ENCODE data around the gene CCDC34. TPM values are rescaled to one million over a fixed set of nuclear protein-coding genes. Genes with fewer than 3 reads are reported as not detected.

The CCDC34 gene
- total and polyA plus RNA-seq, 4 donors: 1.1 to 10.5 (median 1.5) TPM

DNA sequence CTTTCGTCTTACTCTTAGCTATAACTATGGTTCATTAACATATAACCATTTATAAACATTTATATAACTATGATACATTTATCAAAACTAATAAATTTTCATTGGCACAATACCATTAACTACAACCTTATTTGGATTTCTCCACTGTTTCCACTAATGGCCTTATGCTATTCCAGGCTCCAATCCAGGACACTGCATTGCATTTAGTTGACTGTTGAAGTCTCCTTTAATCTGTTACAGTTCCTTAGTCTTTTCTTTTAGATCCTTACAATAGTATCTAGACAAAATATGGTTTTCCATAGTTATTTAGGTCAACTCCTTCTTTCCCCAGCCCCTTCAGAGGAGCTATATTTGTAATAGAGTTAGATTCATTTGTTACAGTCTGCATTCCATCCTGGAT is 47.2 kb downstream of the CCDC34 start:
- no peak overlapping the region for H3K27ac ChIP-seq (ENCODE audit: low read depth in 1 of 2, low read length in 2 of 2)
- no peak for DNase-seq (ENCODE audit: low spot score)
- no peaks in the 10 kb centered on the region for H3K36me3 ChIP-seq (ENCODE audit: control insufficient read depth in 4 of 4, insufficient read depth in 3 of 4, low read depth in 1 of 4, low read length in 3 of 4)
- no peak overlapping the region for H3K4me3 ChIP-seq (ENCODE audit: low read depth in 1 of 3, low read length in 3 of 3)
- no peaks in the 10 kb centered on the region for H3K27me3 ChIP-seq (ENCODE audit: control insufficient read depth in 4 of 4, insufficient read depth in 4 of 4, low read length in 3 of 4)
- TF ChIP-seq NR2F2 (IDR thresholded peaks at IDR 0.05) (no peak), RXRA (IDR thresholded peaks at IDR 0.05) (no peak)
- TF ChIP-seq, protein P1, sequence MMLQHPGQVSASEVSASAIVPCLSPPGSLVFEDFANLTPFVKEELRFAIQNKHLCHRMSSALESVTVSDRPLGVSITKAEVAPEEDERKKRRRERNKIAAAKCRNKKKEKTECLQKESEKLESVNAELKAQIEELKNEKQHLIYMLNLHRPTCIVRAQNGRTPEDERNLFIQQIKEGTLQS (IDR thresholded peaks at IDR 0.05): no peak
- no peak overlapping the region for H3K9ac ChIP-seq (ENCODE audit: low read depth in 1 of 2, low read length in 2 of 2)
- WGBS: 94% methylated on average over 1 of the region's 1 CpG
- peaks cover 2 to 19% (median 13%) of the 10 kb centered on the region in 4 donors for H3K4me1 ChIP-seq (ENCODE audit: control insufficient read depth in 4 of 4, insufficient read depth in 4 of 4, low read length in 3 of 4)
- no peaks in the 10 kb centered on the region for H3K9me3 ChIP-seq (ENCODE audit: control insufficient read depth in 4 of 4, low read length in 3 of 4)

DNA sequence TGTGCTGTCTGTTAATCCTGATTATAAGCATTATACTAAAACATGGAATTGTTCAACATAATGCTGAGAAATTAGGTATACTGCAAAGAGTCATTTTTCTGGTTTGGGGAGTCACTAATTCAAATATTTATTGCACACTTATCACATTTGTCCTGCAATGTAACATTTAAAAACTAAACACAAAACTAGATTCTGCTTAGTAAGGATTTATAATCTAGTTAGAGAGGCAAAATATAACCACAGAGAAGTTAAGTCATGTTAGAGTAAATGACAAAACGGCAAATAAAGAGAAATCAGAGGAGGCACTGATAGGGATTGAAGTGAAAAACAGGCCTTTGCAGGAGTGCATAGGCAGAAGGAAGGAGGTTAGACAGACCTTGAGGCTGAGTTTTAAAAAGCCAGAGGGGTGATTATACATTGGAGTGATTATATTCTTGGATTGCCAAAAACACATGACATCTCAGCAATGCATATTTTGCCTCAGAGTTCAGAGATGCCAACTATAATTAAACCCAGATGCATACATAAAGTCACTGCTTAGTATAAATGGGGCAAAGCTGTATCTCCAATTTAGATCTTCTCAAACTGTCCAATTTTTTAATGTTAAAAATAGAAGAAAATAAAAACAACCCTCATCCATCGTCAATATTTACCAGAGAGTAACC is 49.7 kb downstream of the CCDC34 start:
- Histone ChIP-seq H3K27ac (ENCODE audit: low read depth in 1 of 2, low read length in 2 of 2) (no peak overlapping the region), H3K36me3 (ENCODE audit: control insufficient read depth in 4 of 4, insufficient read depth in 3 of 4, low read depth in 1 of 4, low read length in 3 of 4) (no peaks in the 10 kb centered on the region), H3K4me1 (ENCODE audit: control insufficient read depth in 4 of 4, insufficient read depth in 4 of 4, low read length in 3 of 4) (peaks cover 2 to 19% (median 13%) of the 10 kb centered on the region in 4 donors), H3K4me3 (ENCODE audit: low read depth in 1 of 3, low read length in 3 of 3) (no peak overlapping the region), H3K9ac (ENCODE audit: low read depth in 1 of 2, low read length in 2 of 2) (no peak overlapping the region), H3K27me3 (ENCODE audit: control insufficient read depth in 4 of 4, insufficient read depth in 4 of 4, low read length in 3 of 4) (no peaks in the 10 kb centered on the region), H3K9me3 (ENCODE audit: control insufficient read depth in 4 of 4, low read length in 3 of 4) (no peaks in the 10 kb centered on the region)
- 92% methylated on average over 2 of the region's 2 CpGs for WGBS
- DNase-seq (ENCODE audit: low spot score): no peak
- TF ChIP-seq SP1 (IDR thresholded peaks at IDR 0.05): no peak
- no peak for TF ChIP-seq NR2F2 (IDR thresholded peaks at IDR 0.05)
- TF ChIP-seq FOXA1 (IDR thresholded peaks at IDR 0.05): no peak
- TF ChIP-seq, protein P1 (IDR thresholded peaks at IDR 0.05): no peak
- TF ChIP-seq, protein P2, sequence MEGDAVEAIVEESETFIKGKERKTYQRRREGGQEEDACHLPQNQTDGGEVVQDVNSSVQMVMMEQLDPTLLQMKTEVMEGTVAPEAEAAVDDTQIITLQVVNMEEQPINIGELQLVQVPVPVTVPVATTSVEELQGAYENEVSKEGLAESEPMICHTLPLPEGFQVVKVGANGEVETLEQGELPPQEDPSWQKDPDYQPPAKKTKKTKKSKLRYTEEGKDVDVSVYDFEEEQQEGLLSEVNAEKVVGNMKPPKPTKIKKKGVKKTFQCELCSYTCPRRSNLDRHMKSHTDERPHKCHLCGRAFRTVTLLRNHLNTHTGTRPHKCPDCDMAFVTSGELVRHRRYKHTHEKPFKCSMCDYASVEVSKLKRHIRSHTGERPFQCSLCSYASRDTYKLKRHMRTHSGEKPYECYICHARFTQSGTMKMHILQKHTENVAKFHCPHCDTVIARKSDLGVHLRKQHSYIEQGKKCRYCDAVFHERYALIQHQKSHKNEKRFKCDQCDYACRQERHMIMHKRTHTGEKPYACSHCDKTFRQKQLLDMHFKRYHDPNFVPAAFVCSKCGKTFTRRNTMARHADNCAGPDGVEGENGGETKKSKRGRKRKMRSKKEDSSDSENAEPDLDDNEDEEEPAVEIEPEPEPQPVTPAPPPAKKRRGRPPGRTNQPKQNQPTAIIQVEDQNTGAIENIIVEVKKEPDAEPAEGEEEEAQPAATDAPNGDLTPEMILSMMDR (IDR thresholded peaks at IDR 0.05; ENCODE audit: low read depth, low read length, missing input control): no peak

- H3K9me3 ChIP-seq (ENCODE audit: control insufficient read depth in 4 of 4, low read length in 3 of 4): no peaks in the 10 kb centered on the region
- WGBS: 38% methylated on average over 2 of the region's 2 CpGs
- H3K36me3 ChIP-seq (ENCODE audit: control insufficient read depth in 4 of 4, insufficient read depth in 3 of 4, low read depth in 1 of 4, low read length in 3 of 4): no peaks in the 10 kb centered on the region
- peak overlapping the region in 1 of 2 donors; percentile 17 for H3K9ac ChIP-seq (ENCODE audit: low read depth in 1 of 2, low read length in 2 of 2)
- DNase-seq (ENCODE audit: low spot score): no peak
- H3K27me3 ChIP-seq (ENCODE audit: control insufficient read depth in 4 of 4, insufficient read depth in 4 of 4, low read length in 3 of 4): no peaks in the 10 kb centered on the region
- peak overlapping the region in 1 of 2 donors; percentile 47 for H3K27ac ChIP-seq (ENCODE audit: low read depth in 1 of 2, low read length in 2 of 2)
- H3K4me3 ChIP-seq (ENCODE audit: low read depth in 1 of 3, low read length in 3 of 3): no peak overlapping the region
- H3K4me1 ChIP-seq (ENCODE audit: control insufficient read depth in 4 of 4, insufficient read depth in 4 of 4, low read length in 3 of 4): peaks cover 2 to 19% (median 13%) of the 10 kb centered on the region in 4 donors
- TF ChIP-seq FOXA2 (IDR thresholded peaks at IDR 0.05) (peak; percentile 85), HNF4G (IDR thresholded peaks at IDR 0.05) (no peak), HNF4A (conservative IDR thresholded peaks at IDR 0.05) (peak; percentile 31 to 52), RXRA (IDR thresholded peaks at IDR 0.05) (peak in 1 of 2 donors; percentile 63), SP1 (IDR thresholded peaks at IDR 0.05) (peak; percentile 39), JUND (IDR thresholded peaks at IDR 0.05) (peak in 1 of 2 donors; percentile 30), NR2F2 (IDR thresholded peaks at IDR 0.05) (no peak), FOXA1 (IDR thresholded peaks at IDR 0.05) (peak; percentile 77), RAD21 (IDR thresholded peaks at IDR 0.05) (peak; percentile 37 to 53), TAF1 (conservative IDR thresholded peaks at IDR 0.05) (no peak)
- TF ChIP-seq, protein P3, sequence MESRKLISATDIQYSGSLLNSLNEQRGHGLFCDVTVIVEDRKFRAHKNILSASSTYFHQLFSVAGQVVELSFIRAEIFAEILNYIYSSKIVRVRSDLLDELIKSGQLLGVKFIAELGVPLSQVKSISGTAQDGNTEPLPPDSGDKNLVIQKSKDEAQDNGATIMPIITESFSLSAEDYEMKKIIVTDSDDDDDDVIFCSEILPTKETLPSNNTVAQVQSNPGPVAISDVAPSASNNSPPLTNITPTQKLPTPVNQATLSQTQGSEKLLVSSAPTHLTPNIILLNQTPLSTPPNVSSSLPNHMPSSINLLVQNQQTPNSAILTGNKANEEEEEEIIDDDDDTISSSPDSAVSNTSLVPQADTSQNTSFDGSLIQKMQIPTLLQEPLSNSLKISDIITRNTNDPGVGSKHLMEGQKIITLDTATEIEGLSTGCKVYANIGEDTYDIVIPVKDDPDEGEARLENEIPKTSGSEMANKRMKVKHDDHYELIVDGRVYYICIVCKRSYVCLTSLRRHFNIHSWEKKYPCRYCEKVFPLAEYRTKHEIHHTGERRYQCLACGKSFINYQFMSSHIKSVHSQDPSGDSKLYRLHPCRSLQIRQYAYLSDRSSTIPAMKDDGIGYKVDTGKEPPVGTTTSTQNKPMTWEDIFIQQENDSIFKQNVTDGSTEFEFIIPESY (IDR thresholded peaks at IDR 0.05): peak; percentile 19
These were observed 50.9 kb downstream of the CCDC34 start for GRCh38 chr11:27312110-27312509.

Data from liver (tissue), 9 donors.